Esophagus muscularis mucosa (tissue), 4 donors: ENCODE measurements around the gene DPPA3. TPM values are rescaled to one million over a fixed set of nuclear protein-coding genes. Genes with fewer than 3 reads are reported as not detected.
"Not testable (repeated sequence)": the region's sequence is repeated elsewhere in the genome, so short reads cannot be mapped to it uniquely, and the experiment has no call there.

Source experiments
- DNase-seq: peaks from one replicate; pipeline ENCODE4 v3.0.0-alpha.2; 2017; ENCODE audit errors: extremely low spot score
- H3K27ac ChIP-seq, 4 donors: fragments of 200-600 bp; sonication (generic); replicated peaks in 1 of 4; 1 replicate in 3 of 4; 2 replicates in 1 of 4; pipeline ENCODE4 v1.5.1; 2016 to 2019; ENCODE audit warnings: mild to moderate bottlenecking in 1 of 4
- H3K27me3 ChIP-seq, 4 donors: fragments of 200-600 bp; sonication (generic); one replicate each; pipeline versions ENCODE4 v1.5.1 to v1.6.0; 2016 to 2019
- H3K36me3 ChIP-seq, 4 donors: fragments of 200-600 bp; sonication (generic); one replicate each; pipeline ENCODE4 v1.5.1; 2016 to 2019
- H3K4me1 ChIP-seq, 4 donors: fragments of 200-600 bp; sonication (generic); one replicate each; pipeline ENCODE4 v1.5.1; 2016 to 2019
- H3K4me3 ChIP-seq, 4 donors: fragments of 200-600 bp; sonication (generic); 1 replicate in 2 of 4; 2 replicates in 2 of 4; pipeline ENCODE4 v1.5.1; 2016 to 2019; ENCODE audit warnings: mild to moderate bottlenecking in 4 of 4, moderate library complexity in 1 of 4
- H3K9me3 ChIP-seq, 4 donors: fragments of 200-600 bp; sonication (generic); 1 replicate in 3 of 4; 2 replicates in 1 of 4; pipeline ENCODE4 v1.5.1; 2016 to 2019
- EP300 ChIP-seq: sonication (generic); formaldehyde crosslinking; IDR thresholded peaks from one replicate; pipeline ENCODE4 v1.6.1; 2017; ENCODE audit warnings: antibody characterized with exemption
- POLR2A ChIP-seq: fragments of 450-650 bp; IDR thresholded peaks from one replicate; pipeline ENCODE4 v1.6.1; 2017; ENCODE audit warnings: antibody characterized with exemption, moderate library complexity, mild to moderate bottlenecking, low read depth
- POLR2AphosphoS5 ChIP-seq, 2 donors: sonication (generic); formaldehyde crosslinking; IDR thresholded peaks; one replicate each; pipeline ENCODE4 v1.6.1; 2017; ENCODE audit warnings: antibody characterized with exemption in 2 of 2
- WGBS: methylation state at CpG from one replicate; pipeline ENCODE4 v1.1.5; 2018; 5-methylcytosine and 5-hydroxymethylcytosine counted together
- intact Hi-C: fragments of 100-400 bp; cut with DNase I; formaldehyde crosslinking; loops from one replicate; pipeline ENCODE4 v1.15.1; 2023
- total RNA-seq, 4 donors: library from RNA; depleted of rRNA; stranded (reverse); fragments of >200 nt; gene quantifications; one replicate each; pipeline versions ENCODE4 v1.1.0 to v1.2.1, GENCODE V29; 2016
- TF ChIP-seq, protein P1 (sequence below), 3 experiments: fragments of 200-600 bp in 2 of 3; fragments of 450-650 bp in 1 of 3; sonication (generic) in 2 of 3; IDR thresholded peaks; one replicate each; pipeline ENCODE4 v1.5.1; 2017 to 2019; ENCODE audit warnings: antibody characterized with exemption in 3 of 3, mild to moderate bottlenecking in 2 of 3, moderate library complexity in 1 of 3

Gene DPPA3
- total RNA-seq, 4 donors from 2014 or later, result not detected

GRCh38 chr12:7677432-7677888, 33.8 kb upstream of the DPPA3 start:
- not testable (repeated sequence) for H3K27me3 ChIP-seq, H3K27ac ChIP-seq, H3K9me3 ChIP-seq, H3K4me3 ChIP-seq, DNase-seq, H3K36me3 ChIP-seq, H3K4me1 ChIP-seq
- WGBS, result 54% methylated on average over 9 of the region's 9 CpGs
- intact Hi-C loops, result loop anchor here (10.0 kb wide), 1 partner anchor 127 kb away; no protein-coding TSS in a partner anchor
- TF ChIP-seq, protein P1, sequence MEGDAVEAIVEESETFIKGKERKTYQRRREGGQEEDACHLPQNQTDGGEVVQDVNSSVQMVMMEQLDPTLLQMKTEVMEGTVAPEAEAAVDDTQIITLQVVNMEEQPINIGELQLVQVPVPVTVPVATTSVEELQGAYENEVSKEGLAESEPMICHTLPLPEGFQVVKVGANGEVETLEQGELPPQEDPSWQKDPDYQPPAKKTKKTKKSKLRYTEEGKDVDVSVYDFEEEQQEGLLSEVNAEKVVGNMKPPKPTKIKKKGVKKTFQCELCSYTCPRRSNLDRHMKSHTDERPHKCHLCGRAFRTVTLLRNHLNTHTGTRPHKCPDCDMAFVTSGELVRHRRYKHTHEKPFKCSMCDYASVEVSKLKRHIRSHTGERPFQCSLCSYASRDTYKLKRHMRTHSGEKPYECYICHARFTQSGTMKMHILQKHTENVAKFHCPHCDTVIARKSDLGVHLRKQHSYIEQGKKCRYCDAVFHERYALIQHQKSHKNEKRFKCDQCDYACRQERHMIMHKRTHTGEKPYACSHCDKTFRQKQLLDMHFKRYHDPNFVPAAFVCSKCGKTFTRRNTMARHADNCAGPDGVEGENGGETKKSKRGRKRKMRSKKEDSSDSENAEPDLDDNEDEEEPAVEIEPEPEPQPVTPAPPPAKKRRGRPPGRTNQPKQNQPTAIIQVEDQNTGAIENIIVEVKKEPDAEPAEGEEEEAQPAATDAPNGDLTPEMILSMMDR (IDR thresholded peaks at IDR 0.05), result peak in 2 of 3 experiments; percentile 27 to 32

DNA sequence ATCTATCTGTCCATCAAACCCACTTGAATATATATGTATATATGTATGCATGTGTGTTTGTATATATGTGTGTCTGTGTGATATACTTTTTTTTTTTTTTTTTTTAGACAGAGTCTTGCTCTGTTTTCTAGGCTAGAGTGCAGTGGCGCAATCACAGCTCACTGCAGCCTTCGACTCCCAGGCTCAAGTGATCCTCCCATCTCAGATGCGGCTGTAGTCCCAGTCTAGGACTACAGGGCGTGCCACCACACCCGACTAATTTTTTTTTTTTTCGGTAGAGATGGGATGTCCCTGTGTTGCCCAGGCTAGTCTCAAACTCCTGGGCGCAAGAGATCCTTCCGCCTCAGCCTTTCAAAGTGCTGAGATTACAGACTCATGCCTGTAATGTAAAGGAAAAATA, 32.5 kb upstream of the DPPA3 start:
- Histone ChIP-seq H3K36me3 (no peaks in the 10 kb centered on the region), H3K27ac (no peak overlapping the region), H3K4me3 (no peak overlapping the region), H3K9me3 (no peaks in the 10 kb centered on the region), H3K27me3 (peaks cover 0 to 4% (median 0%) of the 10 kb centered on the region in 4 donors), H3K4me1 (no peaks in the 10 kb centered on the region)
- intact Hi-C loops, result loop anchor here (10.0 kb wide), 1 partner anchor 126 kb away; no protein-coding TSS in a partner anchor
- DNase-seq, result no peak
- TF ChIP-seq POLR2AphosphoS5 (IDR thresholded peaks at IDR 0.05), result no peak
- WGBS, result 80% methylated on average over 8 of the region's 8 CpGs

DNA sequence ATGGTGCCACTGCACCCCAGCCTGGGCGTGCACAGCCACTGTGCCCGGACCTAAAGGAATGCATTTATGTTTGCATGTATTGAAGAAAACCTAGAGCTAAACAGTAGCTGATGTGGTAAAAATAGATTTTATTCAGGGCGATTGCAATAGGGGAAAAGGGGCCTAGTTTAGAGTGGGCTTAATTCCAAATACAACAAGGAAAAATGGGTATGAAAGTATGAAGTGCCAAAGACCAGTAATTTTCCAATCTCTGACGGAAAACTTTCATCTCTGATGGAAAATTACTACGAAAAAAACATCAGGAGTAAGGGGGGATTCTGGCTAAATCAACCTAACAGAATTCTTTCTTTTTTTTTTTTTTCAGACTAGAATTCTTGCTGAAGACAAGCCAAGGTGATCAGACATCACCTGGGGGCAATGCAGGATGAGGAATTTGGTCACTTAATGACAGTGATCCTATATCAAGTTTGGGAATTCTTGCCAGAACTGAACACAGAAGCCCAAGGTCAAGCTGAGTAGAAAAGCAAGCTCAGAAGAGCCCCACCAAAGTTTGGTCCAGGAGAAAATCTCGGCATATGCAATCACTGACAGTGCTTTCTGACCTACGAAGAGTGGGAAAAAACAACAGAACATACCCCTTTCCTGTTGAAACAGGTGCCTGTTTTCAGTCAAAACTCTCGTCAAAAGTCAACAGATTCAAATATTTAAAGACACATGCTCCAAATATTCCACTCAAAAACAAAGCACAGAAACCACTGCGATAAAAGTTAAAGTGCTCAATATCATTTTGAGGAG, 31.8 kb upstream of the DPPA3 start:
- intact Hi-C loops, result loop anchor here (10.0 kb wide), 1 partner anchor 125 kb away; no protein-coding TSS in a partner anchor
- Histone ChIP-seq H3K36me3 (no peaks in the 10 kb centered on the region), H3K27me3 (peaks cover 0 to 4% (median 0%) of the 10 kb centered on the region in 4 donors), H3K9me3 (no peaks in the 10 kb centered on the region), H3K4me3 (no peak overlapping the region), H3K27ac (no peak overlapping the region), H3K4me1 (no peaks in the 10 kb centered on the region)
- TF ChIP-seq, protein P1 (IDR thresholded peaks at IDR 0.05), result no peak
- no peak for TF ChIP-seq POLR2A
- TF ChIP-seq EP300, result no peak
- TF ChIP-seq POLR2AphosphoS5 (IDR thresholded peaks at IDR 0.05), result no peak
- no peak for DNase-seq
- 65% methylated on average over 9 of the region's 9 CpGs for WGBS

GRCh38 chr12:7681535-7681934, 29.7 kb upstream of the DPPA3 start:
- Histone ChIP-seq H3K27ac (no peak overlapping the region), H3K4me3 (no peak overlapping the region), H3K9me3 (no peaks in the 10 kb centered on the region), H3K27me3 (peaks cover 0 to 4% (median 0%) of the 10 kb centered on the region in 4 donors), H3K4me1 (no peaks in the 10 kb centered on the region), H3K36me3 (no peaks in the 10 kb centered on the region)
- 72% methylated on average over 2 of the region's 2 CpGs for WGBS
- intact Hi-C loops, result no loop called here
- TF ChIP-seq, protein P1 (IDR thresholded peaks at IDR 0.05), result no peak
- TF ChIP-seq EP300, result no peak
- no peak for TF ChIP-seq POLR2AphosphoS5 (IDR thresholded peaks at IDR 0.05)
- TF ChIP-seq POLR2A, result no peak
- DNase-seq, result no peak

- Histone ChIP-seq H3K36me3 (no peaks in the 10 kb centered on the region), H3K27ac (no peak overlapping the region), H3K27me3 (peaks cover 0 to 4% (median 0%) of the 10 kb centered on the region in 4 donors), H3K9me3 (no peaks in the 10 kb centered on the region), H3K4me1 (peaks cover 0 to 10% (median 0%) of the 10 kb centered on the region in 4 donors), H3K4me3 (no peak overlapping the region)
- DNase-seq, result no peak
- 67% methylated on average over 6 of the region's 6 CpGs for WGBS
- no peak for TF ChIP-seq POLR2AphosphoS5 (IDR thresholded peaks at IDR 0.05)
- TF ChIP-seq EP300, result no peak
- TF ChIP-seq, protein P1 (IDR thresholded peaks at IDR 0.05), result no peak
- no peak for TF ChIP-seq POLR2A
- intact Hi-C loops, result no loop called here
These were observed 17.4 kb upstream of the DPPA3 start for GRCh38 chr12:7693793-7694192.
